Measurements from ENCODE around the gene EPS8. TPM values are rescaled to one million over a fixed set of nuclear protein-coding genes. Genes with fewer than 3 reads are reported as not detected.

The EPS8 gene
- total RNA-seq, 1 donor from 2014 or later, result 71.0 TPM

DNA sequence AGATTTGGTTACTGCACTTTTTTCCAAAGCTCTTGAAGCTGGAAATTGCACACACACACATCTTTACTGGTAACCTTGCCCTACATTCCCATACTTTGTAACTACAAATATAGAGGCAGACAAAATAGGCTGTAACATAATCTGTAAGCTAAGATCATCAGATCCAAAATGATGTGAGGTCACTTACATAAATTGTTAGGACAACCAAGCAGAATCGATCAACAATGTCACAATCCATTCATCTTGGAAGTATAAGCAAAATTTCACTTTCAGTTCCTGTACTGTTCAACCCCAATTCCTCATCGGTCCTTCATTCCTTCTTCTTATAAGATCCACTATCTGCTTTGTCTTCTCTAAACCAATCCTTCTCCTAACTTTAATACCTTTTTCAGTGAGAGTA, 72.6 kb downstream of the EPS8 start:
- no peak for DNase-seq

DNA sequence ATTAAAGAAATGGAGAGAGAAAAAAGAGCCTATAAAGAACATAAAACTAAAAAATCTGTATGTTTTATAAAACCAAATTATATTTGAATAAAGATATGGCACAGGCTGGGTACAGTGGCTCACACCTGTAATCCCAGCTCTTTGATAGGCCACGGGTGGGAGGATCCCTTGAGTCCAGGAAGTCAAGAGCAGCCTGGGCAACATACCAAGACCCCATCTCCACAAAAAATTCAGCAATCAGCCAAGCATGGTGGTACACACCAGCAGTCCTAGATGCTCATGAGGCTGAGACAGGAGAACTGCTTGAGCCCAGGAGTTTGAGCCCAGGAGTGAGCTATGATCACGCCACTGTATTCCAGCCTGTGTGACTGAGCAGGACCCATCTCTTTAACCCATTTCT, 74.9 kb downstream of the EPS8 start:
- DNase-seq, result no peak

DNA sequence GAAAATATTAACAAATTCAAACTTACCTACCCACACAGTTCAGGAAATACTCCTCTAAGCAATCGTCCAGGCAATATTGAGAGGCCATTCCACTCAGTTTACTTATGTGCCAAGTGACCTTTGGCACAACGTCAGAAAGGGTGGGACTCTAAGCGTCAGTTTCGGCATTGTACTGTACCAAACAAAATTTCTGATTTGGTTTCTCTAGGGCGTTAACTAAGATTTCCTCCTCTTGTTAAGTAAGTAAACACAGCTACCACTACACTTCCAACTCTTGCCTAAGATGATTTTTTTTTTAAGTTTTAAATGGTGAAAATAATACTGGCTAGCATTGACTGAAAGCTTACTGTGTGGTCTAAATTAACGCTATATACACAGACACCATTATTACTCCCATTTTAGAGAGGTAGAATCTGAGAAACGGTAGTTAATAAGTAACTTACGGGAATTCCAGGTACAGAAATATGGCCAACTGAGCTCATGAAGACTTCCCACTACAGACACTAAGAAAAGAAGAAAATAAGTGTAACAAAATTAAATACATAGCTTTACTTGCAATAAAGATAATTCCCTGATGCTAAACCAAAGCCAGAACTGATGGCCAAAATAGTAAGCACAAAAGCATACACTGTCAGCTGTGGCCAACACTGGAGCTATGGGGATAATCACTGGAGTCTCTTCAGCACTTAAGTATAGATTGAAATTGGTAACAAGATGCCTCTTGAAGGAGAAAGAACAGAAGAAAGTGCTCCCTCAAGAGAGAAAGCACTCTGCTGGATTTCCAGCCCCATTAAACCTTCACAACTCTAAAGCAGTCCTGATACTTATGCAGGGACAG, 76.1 kb downstream of the EPS8 start:
- DNase-seq, result no peak

DNA sequence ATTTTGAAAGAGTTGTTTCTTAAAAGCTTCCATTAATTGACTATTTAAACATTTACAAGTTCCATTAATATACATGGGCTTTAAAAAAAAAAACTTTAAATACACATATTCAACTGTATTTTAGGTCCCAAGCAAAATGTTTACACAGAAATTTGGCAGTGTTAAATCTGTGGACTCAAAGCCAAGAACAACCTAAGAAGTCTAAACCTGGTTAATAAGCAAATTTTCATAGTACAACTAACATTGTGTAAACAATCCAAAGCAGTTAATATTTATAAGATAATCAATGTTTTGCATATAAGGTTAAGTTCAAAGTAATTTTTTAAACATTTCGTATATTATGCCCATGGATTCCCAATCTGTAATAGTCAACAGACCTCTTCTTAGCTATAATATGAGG, 77.0 kb downstream of the EPS8 start:
- no peak for DNase-seq

DNA sequence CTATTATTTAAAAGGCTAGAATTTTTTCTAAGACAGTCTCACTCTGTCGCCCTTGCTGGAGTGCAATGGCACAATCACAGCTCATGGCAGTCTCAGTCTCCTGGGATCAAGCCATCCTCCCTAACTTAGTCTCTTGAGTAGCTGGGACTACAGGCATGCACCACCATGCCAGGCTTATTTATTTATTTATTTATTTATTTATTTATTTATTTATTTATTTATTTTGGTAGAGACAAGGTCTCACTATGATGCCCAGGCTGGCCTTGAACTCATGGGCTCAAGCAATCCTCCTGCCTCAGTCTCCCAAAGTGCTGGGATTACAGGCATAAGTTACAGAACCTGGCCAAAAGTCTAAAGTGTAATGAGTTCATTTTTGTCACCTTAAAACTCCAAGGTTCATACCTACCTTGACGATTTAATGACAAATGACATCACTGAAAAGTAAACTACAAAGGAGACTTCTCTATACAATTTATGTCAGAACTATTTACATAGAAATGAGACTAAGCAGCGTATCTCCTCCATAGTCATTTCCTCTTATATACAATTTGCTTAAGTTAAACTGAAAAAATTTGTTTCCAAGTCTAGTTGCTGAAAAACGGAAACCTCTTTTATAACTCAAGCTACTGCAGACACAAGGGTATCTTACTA, 78.2 kb downstream of the EPS8 start:
- no peak for DNase-seq

DNA sequence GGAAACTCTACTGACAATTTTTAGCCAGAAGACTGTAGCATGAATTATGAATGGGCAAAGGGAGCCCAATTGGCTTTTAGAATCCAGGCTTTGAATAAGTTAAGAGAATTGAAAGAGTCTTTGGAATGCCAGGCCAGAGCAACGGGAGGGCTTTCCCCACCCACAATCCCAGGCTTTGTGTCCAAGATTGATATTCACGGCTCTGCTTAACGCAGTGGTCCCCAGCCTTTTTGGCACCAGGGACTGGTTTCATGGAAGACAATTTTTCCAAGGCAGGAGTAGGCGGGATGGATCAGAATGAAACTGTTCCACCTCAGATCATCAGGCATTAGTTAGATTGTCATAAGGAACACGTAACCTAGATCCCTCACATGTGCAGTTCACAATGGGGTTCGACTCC, 79.6 kb downstream of the EPS8 start:
- no peak for DNase-seq

DNA sequence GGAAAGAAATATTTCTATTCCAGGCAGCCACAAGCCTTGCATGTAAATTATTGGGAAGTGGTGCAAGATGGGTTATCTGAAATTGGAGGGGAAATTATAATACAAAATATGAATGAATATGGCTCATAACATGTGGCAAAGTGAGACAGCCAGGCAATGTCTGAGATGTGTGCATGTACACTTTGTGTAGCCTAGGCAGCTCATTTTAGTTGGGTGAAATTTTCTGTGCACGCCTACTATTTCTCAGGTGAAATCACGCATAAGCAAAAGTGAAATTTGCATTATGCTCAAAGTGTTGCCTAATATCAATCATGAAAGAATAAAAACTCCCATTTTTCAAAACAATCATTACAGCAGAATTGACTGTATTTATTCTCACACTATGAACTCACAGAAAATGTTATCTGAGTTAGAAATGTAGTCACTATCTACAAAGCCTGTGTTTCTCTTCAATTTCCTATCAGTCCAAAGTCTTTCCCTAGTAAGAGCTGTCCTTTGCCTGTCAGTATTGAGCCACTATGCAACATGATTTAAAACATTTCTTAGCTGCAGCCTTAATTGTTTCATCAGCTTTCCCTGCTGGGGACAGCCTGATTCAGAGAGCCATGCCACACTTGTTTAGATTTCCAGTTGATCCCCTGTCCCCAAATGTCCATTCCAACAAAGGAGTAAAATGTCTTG, 80.7 kb downstream of the EPS8 start:
- no peak for DNase-seq

DNA sequence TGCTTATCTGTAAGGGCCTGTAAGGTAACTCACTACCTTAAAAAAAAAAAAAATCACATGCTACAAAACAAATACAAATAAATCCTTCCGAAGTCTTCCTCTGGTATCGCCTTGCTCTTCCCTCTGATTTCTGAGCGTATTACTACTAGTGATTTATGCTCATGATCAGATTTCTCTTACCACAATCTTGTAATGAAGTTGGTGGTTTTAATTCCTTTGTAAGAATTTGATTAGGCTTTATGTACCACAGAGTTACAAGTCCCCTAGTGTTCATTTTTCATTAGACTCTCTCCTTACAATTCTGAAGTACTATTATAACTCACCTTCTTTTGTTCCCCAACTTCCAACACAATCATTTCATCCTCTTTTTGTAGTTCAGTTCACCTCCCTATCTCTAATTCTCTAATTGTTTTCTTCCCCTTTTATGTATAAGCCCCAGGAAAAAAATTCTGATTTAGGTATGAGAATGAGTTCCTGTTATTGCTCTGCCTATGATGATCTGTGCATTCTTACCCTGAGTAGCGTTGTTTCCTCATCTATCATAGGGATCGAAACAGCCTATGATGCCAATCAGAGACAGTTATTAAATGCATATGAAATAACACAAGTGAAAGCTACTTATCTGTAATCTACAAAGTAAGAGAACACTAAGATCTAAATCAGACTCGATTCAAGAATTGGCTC, 81.5 kb downstream of the EPS8 start:
- no peak for DNase-seq

DNA sequence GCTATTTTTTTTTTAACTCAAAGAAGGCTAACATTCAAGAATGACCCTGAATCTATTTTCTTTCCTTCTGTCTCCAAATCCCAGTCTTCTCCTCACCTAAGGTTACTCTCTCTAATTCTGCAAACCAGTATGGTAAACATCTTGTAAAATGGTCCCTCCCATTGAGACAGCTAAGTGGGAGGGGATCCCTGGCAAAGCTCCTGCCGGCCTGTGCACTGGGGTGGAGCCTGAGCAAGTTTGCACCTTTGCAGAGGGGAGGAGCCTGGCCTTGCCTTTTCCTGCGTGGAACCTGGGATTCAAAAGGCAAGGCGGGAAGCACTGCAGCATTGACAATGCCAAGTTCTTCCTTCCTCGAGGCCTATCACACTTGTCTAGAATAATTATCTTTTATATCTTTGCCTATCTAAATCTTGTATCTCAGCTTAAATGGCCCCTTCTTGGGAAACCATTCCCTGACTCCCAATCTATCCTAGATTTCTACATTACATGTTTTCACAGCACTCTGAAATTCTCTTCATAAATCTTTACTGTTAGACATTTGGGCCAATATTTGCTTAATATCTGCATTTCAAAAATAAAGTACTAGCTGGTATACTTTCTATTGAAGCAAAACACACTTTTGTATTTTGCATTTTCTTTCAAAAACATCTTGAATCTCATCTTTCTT, 83.0 kb downstream of the EPS8 start:
- no peak for DNase-seq

DNA sequence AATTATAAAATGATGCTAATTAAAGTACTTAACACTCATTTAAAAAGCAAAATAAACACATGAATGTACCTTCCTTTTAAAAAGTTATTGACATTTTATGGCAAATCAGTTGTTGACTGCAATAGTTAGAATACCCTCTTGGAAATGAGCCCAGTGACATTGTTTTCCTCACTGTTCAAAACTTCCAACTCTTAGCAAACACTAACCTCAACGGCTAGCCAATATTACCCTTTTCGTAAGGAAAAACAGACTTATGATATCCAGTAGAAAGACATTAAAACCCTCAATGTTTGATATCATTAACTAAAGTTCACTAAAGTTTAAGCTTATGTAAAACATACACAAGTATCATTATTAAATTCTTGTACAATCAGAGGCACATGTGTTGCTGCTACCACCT, 83.6 kb downstream of the EPS8 start:
- DNase-seq, result no peak

DNA sequence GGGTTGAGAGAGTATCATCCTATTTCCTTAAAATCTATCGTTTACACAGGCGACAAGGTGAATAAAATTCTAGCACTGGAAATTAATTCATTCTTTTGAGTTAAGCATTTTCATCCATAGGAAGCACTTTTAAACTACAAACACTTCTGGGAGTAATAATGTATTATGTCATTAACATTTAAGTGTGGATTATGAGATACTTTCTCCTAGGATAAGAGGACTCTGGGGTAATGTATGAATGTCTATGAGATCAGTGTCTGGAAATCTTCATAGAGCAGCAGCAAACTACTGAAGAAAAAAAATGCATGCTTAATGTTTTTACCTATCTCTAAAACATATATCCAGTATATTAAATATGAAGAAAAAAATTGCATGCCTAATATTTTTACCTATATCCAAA, 86.9 kb downstream of the EPS8 start:
- no peak for DNase-seq

DNA sequence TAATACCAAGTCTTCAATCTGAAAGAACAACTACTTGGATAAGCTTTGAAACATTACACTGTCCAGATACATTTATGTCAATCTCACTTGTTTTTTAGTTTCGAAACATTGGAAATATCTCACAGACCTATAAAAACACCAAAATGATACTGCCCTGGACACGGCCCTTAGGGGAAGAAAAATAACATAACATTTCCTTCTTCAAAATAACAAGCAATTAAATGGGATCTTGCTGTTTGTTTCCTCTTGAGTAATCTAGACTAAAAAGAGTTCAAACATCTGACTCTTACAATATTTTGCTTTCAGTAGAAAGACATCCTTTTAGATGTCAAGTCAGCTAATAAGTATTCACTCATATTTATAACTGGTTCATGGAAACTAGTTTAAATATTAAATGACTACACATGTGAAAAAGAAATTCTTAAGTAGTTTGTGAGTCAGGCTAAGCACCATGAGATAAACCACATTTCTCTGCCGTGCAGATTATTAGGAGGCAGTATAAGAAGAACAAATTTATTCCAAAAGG, 87.5 kb downstream of the EPS8 start:
- no peak for DNase-seq

DNA sequence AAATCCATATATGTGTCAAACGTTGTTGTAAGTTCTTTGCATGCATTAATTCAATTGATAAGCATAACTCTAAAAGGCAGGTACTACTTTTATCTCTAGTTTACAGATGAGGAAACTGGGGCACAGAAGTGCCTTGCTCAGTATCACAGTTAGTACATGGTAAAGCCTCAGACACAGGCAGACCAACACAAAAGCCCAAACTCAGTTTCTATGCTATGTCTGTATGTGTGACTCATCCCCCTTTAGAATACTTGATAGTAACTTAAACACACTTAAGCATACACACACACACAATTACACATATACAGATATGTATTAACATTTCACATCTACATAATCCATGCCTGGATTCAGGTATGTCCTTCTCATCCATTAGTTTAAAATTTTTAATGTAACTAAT, 88.0 kb downstream of the EPS8 start:
- DNase-seq, result no peak

DNA sequence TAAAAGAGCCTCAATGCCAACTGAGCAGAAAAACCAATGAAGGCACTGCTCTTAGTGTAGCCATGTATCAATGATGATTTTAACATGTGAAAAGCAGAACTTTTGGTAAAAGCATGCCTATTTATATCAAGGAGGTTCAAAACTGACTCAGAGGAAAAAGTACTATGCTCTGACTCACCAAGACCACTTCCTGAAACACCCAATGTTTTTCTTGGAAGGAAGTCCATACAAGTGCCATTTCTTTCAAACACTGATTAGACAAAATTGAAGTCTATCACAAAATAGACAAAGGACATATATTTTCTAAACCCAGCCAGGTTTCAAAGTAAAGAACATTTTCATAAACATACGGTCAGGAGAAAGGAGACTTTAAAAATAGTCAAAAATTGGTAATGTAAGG, 88.6 kb downstream of the EPS8 start:
- DNase-seq, result no peak

DNA sequence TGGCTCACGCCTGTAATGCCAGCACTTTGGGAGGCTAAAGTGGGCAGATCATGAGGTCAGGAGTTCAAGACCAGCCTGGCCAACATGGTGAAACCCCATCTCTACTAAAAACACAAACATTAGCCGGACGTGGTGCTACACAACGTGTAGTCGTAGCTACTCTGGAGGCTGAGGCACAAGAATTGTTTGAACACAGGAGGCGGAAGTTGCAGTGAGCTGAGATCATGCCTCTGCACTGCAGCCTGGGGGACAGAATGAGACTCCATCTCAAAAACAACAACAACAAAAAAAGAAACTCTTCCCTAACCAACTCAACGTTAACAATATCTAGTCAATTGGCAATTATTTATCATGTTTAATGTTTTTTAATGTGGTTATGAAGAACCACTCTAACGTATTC, 89.3 kb downstream of the EPS8 start:
- no peak for DNase-seq

DNA sequence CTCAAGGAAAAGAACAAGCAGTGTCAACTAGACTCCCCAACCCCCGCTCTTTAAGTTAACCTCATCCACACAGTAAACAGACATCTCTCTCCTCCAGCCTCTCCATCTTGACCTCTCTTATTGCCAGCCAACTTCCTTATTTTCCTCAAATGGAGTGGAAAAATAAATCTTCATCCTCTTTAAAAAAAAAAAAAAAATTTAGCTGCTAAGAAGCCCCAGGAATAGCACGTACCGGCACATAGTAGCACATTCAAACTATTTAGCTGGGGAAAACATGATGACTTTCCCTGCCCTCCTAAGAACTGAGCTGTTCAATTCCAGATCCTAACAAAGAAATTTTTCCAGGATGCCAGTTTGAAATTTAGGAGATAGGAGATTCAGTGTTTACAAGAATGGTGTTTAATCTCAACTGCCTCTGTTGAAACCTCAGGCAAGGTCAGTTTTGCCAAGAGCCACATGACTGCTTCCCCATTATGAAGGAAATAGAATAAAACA, 90.8 kb downstream of the EPS8 start:
- DNase-seq, result no peak

DNA sequence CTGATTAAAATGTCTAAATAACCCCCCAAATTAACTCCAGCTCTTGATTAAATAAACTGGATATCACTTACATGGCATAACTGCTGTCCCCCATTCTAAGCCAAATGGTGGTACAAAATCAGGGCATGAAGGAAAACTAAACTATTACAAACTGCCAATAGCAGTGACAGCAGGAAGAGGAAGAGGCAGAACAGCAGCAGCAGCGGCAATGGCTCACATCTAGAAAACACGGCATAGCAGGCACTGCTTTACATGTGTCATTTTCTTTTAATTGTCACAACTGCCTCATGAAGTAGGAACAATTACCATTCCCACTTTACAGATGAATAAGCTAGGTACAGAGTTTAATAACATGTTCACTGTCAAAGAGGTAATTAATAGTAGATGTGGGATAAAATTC, 92.0 kb downstream of the EPS8 start:
- no peak for DNase-seq

DNA sequence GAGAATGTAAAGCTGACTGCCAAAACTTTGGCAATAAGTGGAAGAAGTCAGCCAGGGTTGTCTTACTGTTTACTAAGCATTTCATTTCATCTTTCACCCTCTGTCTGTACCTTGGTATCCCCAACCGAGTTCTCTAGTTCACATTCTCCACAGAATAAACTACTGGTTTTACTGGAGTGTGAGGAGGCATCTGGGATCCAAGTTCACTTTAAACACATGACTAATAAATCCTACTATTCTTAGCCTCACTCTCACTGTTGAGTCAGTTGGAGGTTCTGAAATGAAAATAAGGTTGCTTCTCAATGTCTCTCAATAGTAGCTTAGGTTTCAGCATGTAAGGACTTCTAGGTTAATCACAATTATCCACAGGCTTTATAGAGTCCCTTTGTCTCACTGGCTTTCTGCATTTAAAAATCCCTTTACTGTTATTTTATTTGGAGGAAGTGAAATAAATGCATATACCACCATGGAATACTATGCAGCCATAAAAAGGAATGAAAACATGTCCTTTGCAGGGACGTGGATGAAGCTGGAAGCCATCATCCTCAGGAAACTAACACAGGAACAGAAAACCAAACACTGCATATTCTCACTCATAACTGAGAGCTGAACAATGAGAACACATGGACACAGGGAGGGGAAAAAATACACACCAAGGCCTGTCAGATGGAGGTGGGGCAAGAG, 95.8 kb downstream of the EPS8 start:
- no peak for DNase-seq

DNA sequence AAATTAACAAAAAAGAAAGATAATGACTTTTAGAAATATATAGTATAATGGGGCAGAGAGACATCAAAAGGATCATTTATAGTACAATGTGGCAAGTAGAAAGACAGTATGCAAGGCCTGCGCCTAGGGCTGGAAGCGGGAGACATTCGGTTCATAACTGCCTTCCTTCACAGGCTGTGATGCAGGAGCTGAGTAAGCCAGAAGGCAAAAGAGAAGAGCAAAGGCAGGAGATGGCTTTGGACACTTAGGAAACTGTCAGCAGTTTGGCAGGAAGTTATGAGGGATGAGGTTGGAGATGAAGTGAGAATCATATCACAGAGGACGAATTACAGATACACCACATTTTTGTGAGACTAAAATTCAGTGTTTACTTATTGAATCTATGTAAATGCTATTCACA, 97.8 kb downstream of the EPS8 start:
- no peak for DNase-seq

DNA sequence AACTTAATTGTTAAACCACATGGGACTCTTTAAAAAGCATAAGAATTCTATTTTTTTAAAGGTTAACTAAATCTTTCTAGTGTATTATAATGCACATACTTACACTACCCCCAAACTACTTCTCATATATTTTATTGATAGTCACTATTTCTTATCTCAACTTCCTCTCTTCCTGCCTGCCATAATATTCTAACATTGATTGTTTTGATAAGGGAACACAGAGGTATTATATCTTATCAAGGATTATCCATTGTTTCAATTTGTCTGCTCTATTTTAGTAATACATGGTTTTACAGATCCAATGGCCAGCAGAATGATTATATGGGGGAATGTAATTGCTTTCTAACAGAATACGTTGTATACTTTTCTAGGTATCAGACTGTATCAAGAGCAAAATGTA, 98.9 kb downstream of the EPS8 start:
- DNase-seq, result no peak

DNA sequence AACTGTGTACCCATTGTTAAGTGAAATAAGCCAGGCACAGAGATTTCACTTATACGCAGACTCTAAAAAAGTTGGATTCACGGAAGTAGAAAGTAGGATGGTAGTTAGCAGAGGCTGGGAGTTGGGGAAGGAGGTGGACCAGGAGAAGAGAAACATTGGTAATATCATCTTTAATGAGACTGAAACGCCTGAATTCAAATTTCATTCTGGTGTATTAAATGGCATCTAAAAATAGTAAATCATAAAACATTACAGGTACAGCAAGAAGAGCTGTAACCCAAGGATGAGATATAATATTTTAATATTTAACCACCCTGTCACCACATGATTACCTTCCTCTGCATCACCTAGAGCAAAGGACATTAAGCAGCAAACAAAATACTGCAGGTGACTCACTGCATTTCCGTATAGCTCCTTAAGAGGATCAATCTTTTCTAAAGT, 99.4 kb downstream of the EPS8 start:
- DNase-seq, result no peak

Data from skin of body (tissue), 2 donors.